ENCODE results near the gene ABCA13. TPM values are rescaled to one million over a fixed set of nuclear protein-coding genes. Genes with fewer than 3 reads are reported as not detected.

ABCA13 gene
- polyA plus RNA-seq, 3 donors = 0.10 to 0.41 (median 0.37) TPM

- Histone ChIP-seq H3K4me3 (replicated peaks in 1 of 3; ENCODE audit: low read depth in 2 of 3, low read length in 3 of 3) (no peak overlapping the region), H3K79me2 (ENCODE audit: insufficient read depth, low read length) (no peaks in the 10 kb centered on the region), H3K36me3 (replicated peaks in 1 of 2; ENCODE audit: control insufficient read depth in 1 of 2, insufficient read depth in 2 of 2, low read length in 2 of 2) (no peaks in the 10 kb centered on the region), H4K20me1 (ENCODE audit: insufficient read depth, low read length) (no peaks in the 10 kb centered on the region), H3K4me2 (replicated peaks; ENCODE audit: extremely low read depth, low read length, poor library complexity, severe bottlenecking) (no peak overlapping the region), H3K9me3 (replicated peaks in 1 of 2; ENCODE audit: control insufficient read depth in 1 of 2, insufficient read depth in 1 of 2, low read length in 2 of 2) (no peaks in the 10 kb centered on the region), H3K27me3 (ENCODE audit: control insufficient read depth in 2 of 2, insufficient read depth in 2 of 2, low read length in 2 of 2) (no peaks in the 10 kb centered on the region), H3K9ac (ENCODE audit: insufficient read depth, low read length, poor library complexity, severe bottlenecking) (no peak overlapping the region), H3K4me1 (ENCODE audit: control insufficient read depth in 1 of 2, insufficient read depth in 2 of 2, low read length in 2 of 2) (peaks cover 0 to 8% of the 10 kb centered on the region in 2 donors), H2AFZ (ENCODE audit: insufficient read depth, low read depth, low read length, poor library complexity, severe bottlenecking) (peak overlapping the region; percentile 54), H3K27ac (ENCODE audit: low read depth in 1 of 2, low read length in 2 of 2) (no peak overlapping the region)
- Mint-ChIP-seq H3K4me1 (peaks cover 18% of the 10 kb centered on the region), H3K27me3 (ENCODE audit: low read depth in 3 of 3) (no peaks in the 10 kb centered on the region), H3K36me3 (no peaks in the 10 kb centered on the region), H3K4me3 (peak overlapping the region in 1 of 2 donors; percentile 26), H3K9me3 (peaks cover 0 to 8% (median 0%) of the 10 kb centered on the region in 7 donors), H3K27ac (peak overlapping the region in 1 of 7 donors; percentile 7)
- DNase-seq = no peak
- intact Hi-C loops (cut with micrococcal nuclease) = no loop called here
- WGBS (ENCODE audit: insufficient coverage) = 50% methylated on average over 1 of the region's 3 CpGs
- TF ChIP-seq CTCF (IDR thresholded peaks at IDR 0.05) = no peak
These were observed 31.8 kb upstream of the ABCA13 start for GRCh38 chr7:48139459-48139858.

GRCh38 chr7:48140001-48140681 is 31.1 kb upstream of the ABCA13 start:
- H3K79me2 ChIP-seq (ENCODE audit: insufficient read depth, low read length) = no peaks in the 10 kb centered on the region
- peaks cover 18% of the 10 kb centered on the region for H3K4me1 Mint-ChIP-seq
- H3K27ac ChIP-seq (ENCODE audit: low read depth in 1 of 2, low read length in 2 of 2) = peak overlapping the region in 1 of 2 donors; percentile 36
- peak overlapping the region in 1 of 7 donors; percentile 48 for H3K27ac Mint-ChIP-seq
- H2AFZ ChIP-seq (ENCODE audit: insufficient read depth, low read depth, low read length, poor library complexity, severe bottlenecking) = peak overlapping the region; percentile 79
- H3K4me1 ChIP-seq (ENCODE audit: control insufficient read depth in 1 of 2, insufficient read depth in 2 of 2, low read length in 2 of 2) = peaks cover 0 to 8% of the 10 kb centered on the region in 2 donors
- H3K36me3 Mint-ChIP-seq = no peaks in the 10 kb centered on the region
- TF ChIP-seq CTCF (IDR thresholded peaks at IDR 0.05) = no peak
- no peaks in the 10 kb centered on the region for H3K27me3 ChIP-seq (ENCODE audit: control insufficient read depth in 2 of 2, insufficient read depth in 2 of 2, low read length in 2 of 2)
- H3K4me3 Mint-ChIP-seq = peak overlapping the region; percentile 76 to 89
- H3K4me2 ChIP-seq (replicated peaks; ENCODE audit: extremely low read depth, low read length, poor library complexity, severe bottlenecking) = peak overlapping the region; percentile 57
- no peaks in the 10 kb centered on the region for H3K9me3 ChIP-seq (replicated peaks in 1 of 2; ENCODE audit: control insufficient read depth in 1 of 2, insufficient read depth in 1 of 2, low read length in 2 of 2)
- no peaks in the 10 kb centered on the region for H3K36me3 ChIP-seq (replicated peaks in 1 of 2; ENCODE audit: control insufficient read depth in 1 of 2, insufficient read depth in 2 of 2, low read length in 2 of 2)
- peak overlapping the region; percentile 22 for H3K9ac ChIP-seq (ENCODE audit: insufficient read depth, low read length, poor library complexity, severe bottlenecking)
- H3K9me3 Mint-ChIP-seq = peaks cover 0 to 7% (median 1%) of the 10 kb centered on the region in 7 donors
- H3K27me3 Mint-ChIP-seq (ENCODE audit: low read depth in 3 of 3) = no peaks in the 10 kb centered on the region
- H3K4me3 ChIP-seq (replicated peaks in 1 of 3; ENCODE audit: low read depth in 2 of 3, low read length in 3 of 3) = peak overlapping the region in 2 of 3 experiments; percentile 45 to 64
- intact Hi-C loops (cut with micrococcal nuclease) = no loop called here
- no peak for DNase-seq
- H4K20me1 ChIP-seq (ENCODE audit: insufficient read depth, low read length) = no peaks in the 10 kb centered on the region
- 60% methylated on average over 6 of the region's 7 CpGs for WGBS (ENCODE audit: insufficient coverage)
